Effector CD4-positive, alpha-beta T cell (primary cell): ENCODE measurements around the gene TRPC6.
"Not testable (repeated sequence)": the region's sequence is repeated elsewhere in the genome, so short reads cannot be mapped to it uniquely, and the experiment has no call there.

Source experiments
- DNase-seq: peaks from one replicate; pipeline ENCODE4 v3.0.0-alpha.2; 2020

Gene TRPC6

GRCh38 chr11:101446726-101447125 lies 137.1 kb downstream of the TRPC6 start:
- DNase-seq, result no peak

- no peak for DNase-seq
Measured at GRCh38 chr11:101446238-101446637, 137.6 kb downstream of the TRPC6 start.

GRCh38 chr11:101445761-101446160 lies 138.0 kb downstream of the TRPC6 start:
- no peak for DNase-seq

- no peak for DNase-seq
Measured at GRCh38 chr11:101444851-101445250, 139.0 kb downstream of the TRPC6 start.

GRCh38 chr11:101444164-101444563 lies 139.6 kb downstream of the TRPC6 start:
- DNase-seq, result no peak

- DNase-seq, result no peak
Measured at GRCh38 chr11:101442936-101443521, 140.8 kb downstream of the TRPC6 start.

GRCh38 chr11:101442171-101442570 lies 141.6 kb downstream of the TRPC6 start:
- DNase-seq, result no peak

GRCh38 chr11:101441747-101442146 lies 142.1 kb downstream of the TRPC6 start:
- DNase-seq, result no peak

- no peak for DNase-seq
Measured at GRCh38 chr11:101439488-101439887, 144.3 kb downstream of the TRPC6 start.

- not testable (repeated sequence) for DNase-seq
Measured at GRCh38 chr11:101438708-101439107, 145.1 kb downstream of the TRPC6 start.

GRCh38 chr11:101438126-101438525 lies 145.7 kb downstream of the TRPC6 start:
- DNase-seq, result no peak

- no peak for DNase-seq
Measured at GRCh38 chr11:101436511-101437142, 147.2 kb downstream of the TRPC6 start.

- no peak for DNase-seq
Measured at GRCh38 chr11:101435408-101435973, 148.3 kb downstream of the TRPC6 start.

- DNase-seq, result no peak
Measured at GRCh38 chr11:101434026-101434643, 149.7 kb downstream of the TRPC6 start.

- no peak for DNase-seq
Measured at GRCh38 chr11:101433151-101433550, 150.7 kb downstream of the TRPC6 start.

GRCh38 chr11:101429703-101430540 lies 153.9 kb downstream of the TRPC6 start:
- DNase-seq, result no peak

GRCh38 chr11:101428918-101429317 lies 154.9 kb downstream of the TRPC6 start:
- no peak for DNase-seq

- DNase-seq, result no peak
Measured at GRCh38 chr11:101407324-101407723, 176.5 kb downstream of the TRPC6 start.
